H9 (cell line): ENCODE measurements around the gene HBZ. TPM values are rescaled to one million over a fixed set of nuclear protein-coding genes. Genes with fewer than 3 reads are reported as not detected.

ENCODE experiments used
- DNase-seq: peaks from one replicate; pipeline ENCODE4 v3.0.0-alpha.2; 2017
- H2AFZ ChIP-seq: one replicate; pipeline ENCODE4 v1.6.1; 2013; ENCODE audit warnings: mild to moderate bottlenecking, low read length, control low read depth, moderate library complexity
- H2AK5ac ChIP-seq: 2 replicates; pipeline ENCODE4 v1.6.1; 2013; ENCODE audit warnings: low read length, control low read depth, mixed read lengths; ENCODE audit not compliant: insufficient read length
- H2BK120ac ChIP-seq: one replicate; pipeline ENCODE4 v1.6.1; 2013; ENCODE audit warnings: low read depth, mild to moderate bottlenecking, low read length, control low read depth, inconsistent platforms; ENCODE audit not compliant: poor library complexity, severe bottlenecking
- H2BK12ac ChIP-seq: 2 replicates; pipeline ENCODE4 v1.6.1; 2013; ENCODE audit warnings: low read length, control low read depth, mixed read lengths, low read depth; ENCODE audit not compliant: insufficient read length
- H2BK15ac ChIP-seq: 2 replicates; pipeline ENCODE4 v1.6.1; 2013; ENCODE audit warnings: low read depth, low read length, control low read depth
- H2BK20ac ChIP-seq: one replicate; pipeline ENCODE4 v1.6.1; 2013; ENCODE audit warnings: low read depth, mild to moderate bottlenecking, low read length, control low read depth, inconsistent platforms; ENCODE audit not compliant: poor library complexity, severe bottlenecking
- H2BK5ac ChIP-seq: 2 replicates; pipeline ENCODE4 v1.6.1; 2013; ENCODE audit warnings: low read length, control low read depth, mixed read lengths; ENCODE audit not compliant: insufficient read length
- H3K14ac ChIP-seq: 2 replicates; pipeline ENCODE4 v1.6.1; 2013; ENCODE audit warnings: low read length, control low read depth; ENCODE audit not compliant: insufficient read depth
- H3K18ac ChIP-seq: 2 replicates; pipeline ENCODE4 v1.6.1; 2013; ENCODE audit warnings: low read depth, mild to moderate bottlenecking, mixed read lengths, low read length, control low read depth; ENCODE audit not compliant: insufficient read length
- H3K23ac ChIP-seq: 2 replicates; pipeline ENCODE4 v1.6.1; 2013; ENCODE audit warnings: low read length, control low read depth, mixed read lengths, low read depth; ENCODE audit not compliant: insufficient read length
- H3K23me2 ChIP-seq: 2 replicates; pipeline ENCODE4 v1.6.1; 2013; ENCODE audit warnings: low read depth, mild to moderate bottlenecking, mixed read lengths, low read length, control low read depth; ENCODE audit not compliant: insufficient read length, poor library complexity, severe bottlenecking
- H3K27ac ChIP-seq: 2 replicates; pipeline ENCODE4 v1.5.1; 2013; ENCODE audit warnings: low read length, control low read depth, mixed read lengths, low read depth; ENCODE audit not compliant: insufficient read length
- H3K27me3 ChIP-seq: 2 replicates; pipeline ENCODE4 v1.6.1; 2013; ENCODE audit warnings: low read length, control low read depth, inconsistent platforms; ENCODE audit not compliant: insufficient read depth
- H3K4ac ChIP-seq: 2 replicates; pipeline ENCODE4 v1.6.1; 2013; ENCODE audit warnings: low read depth, mild to moderate bottlenecking, control low read depth, inconsistent platforms, low read length, moderate library complexity
- H3K4me1 ChIP-seq: 2 replicates; pipeline ENCODE4 v1.6.1; 2013; ENCODE audit warnings: low read length, control low read depth, inconsistent platforms; ENCODE audit not compliant: insufficient read depth
- H3K4me2 ChIP-seq: 2 replicates; pipeline ENCODE4 v1.6.1; 2013; ENCODE audit warnings: low read length, control low read depth, mixed read lengths; ENCODE audit not compliant: insufficient read length, insufficient read depth
- H3K56ac ChIP-seq: 2 replicates; pipeline ENCODE4 v1.6.1; 2013; ENCODE audit warnings: low read depth, mild to moderate bottlenecking, mixed read lengths, low read length, control low read depth; ENCODE audit not compliant: insufficient read length
- H3K79me1 ChIP-seq: 2 replicates; pipeline ENCODE4 v1.6.1; 2013; ENCODE audit warnings: low read depth, mild to moderate bottlenecking, moderate library complexity, low read length, control low read depth, inconsistent platforms; ENCODE audit not compliant: insufficient read depth, poor library complexity, severe bottlenecking
- H3K79me2 ChIP-seq: 2 replicates; pipeline ENCODE4 v1.6.1; 2013; ENCODE audit warnings: low read length, control low read depth, inconsistent platforms; ENCODE audit not compliant: insufficient read depth
- H3K9ac ChIP-seq: 2 replicates; pipeline ENCODE4 v1.6.1; 2013; ENCODE audit warnings: low read length, control low read depth, mixed read lengths; ENCODE audit not compliant: insufficient read length; ENCODE audit errors: extremely low read depth
- H3K9me3 ChIP-seq: one replicate; pipeline ENCODE4 v1.6.1; 2013; ENCODE audit warnings: low read depth, low read length, inconsistent platforms; ENCODE audit not compliant: control insufficient read depth
- H3T11ph ChIP-seq: one replicate; pipeline ENCODE4 v1.6.1; 2013; ENCODE audit warnings: mild to moderate bottlenecking, low read length, control low read depth, inconsistent platforms
- H4K20me1 ChIP-seq: one replicate; pipeline ENCODE4 v1.6.1; 2013; ENCODE audit not compliant: control insufficient read depth, insufficient read length, insufficient read depth
- H4K5ac ChIP-seq: 2 replicates; pipeline ENCODE4 v1.6.1; 2013; ENCODE audit warnings: low read depth, mild to moderate bottlenecking, mixed read lengths, low read length, control low read depth; ENCODE audit not compliant: insufficient read length
- H4K8ac ChIP-seq: replicated peaks from 2 replicates; pipeline ENCODE4 v1.6.1; 2013; ENCODE audit warnings: low read length, control low read depth, mixed read lengths, low read depth; ENCODE audit not compliant: insufficient read length
- H4K91ac ChIP-seq: 2 replicates; pipeline ENCODE4 v1.6.1; 2013; ENCODE audit warnings: low read depth, mild to moderate bottlenecking, moderate library complexity, mixed read lengths, low read length, control low read depth; ENCODE audit not compliant: insufficient read length
- H3K27ac Mint-ChIP-seq, 3 experiments: 2 replicates in 2 of 3; 3 replicates in 1 of 3; pipeline ENCODE4 v1.8.0; 2020 to 2021; ENCODE audit warnings: mixed read lengths in 3 of 3, mild to moderate bottlenecking in 1 of 3, moderate library complexity in 1 of 3
- H3K27me3 Mint-ChIP-seq: 2 replicates; pipeline ENCODE4 v1.8.0; 2021; ENCODE audit warnings: low read depth, mild to moderate bottlenecking, moderate library complexity, mixed read lengths
- H3K36me3 Mint-ChIP-seq, 3 experiments: 2 replicates in 2 of 3; 3 replicates in 1 of 3; pipeline ENCODE4 v1.8.0; 2020 to 2021; ENCODE audit warnings: low read depth in 3 of 3, mixed read lengths in 3 of 3; ENCODE audit not compliant: insufficient read depth in 1 of 3
- H3K4me1 Mint-ChIP-seq, 2 experiments: 2 replicates each; pipeline ENCODE4 v1.8.0; 2020; ENCODE audit warnings: mixed read lengths in 2 of 2
- H3K4me3 Mint-ChIP-seq, 2 experiments: 2 replicates in 1 of 2; 3 replicates in 1 of 2; pipeline ENCODE4 v1.8.0; 2020 to 2021; ENCODE audit warnings: mild to moderate bottlenecking in 2 of 2, mixed read lengths in 2 of 2, moderate library complexity in 1 of 2
- H3K9me3 Mint-ChIP-seq, 2 experiments: 2 replicates in 1 of 2; 3 replicates in 1 of 2; pipeline ENCODE4 v1.8.0; 2020; ENCODE audit warnings: mild to moderate bottlenecking in 2 of 2, mixed read lengths in 2 of 2, moderate library complexity in 1 of 2
- WGBS: extraction: QIAGEN DNeasy Blood & Tissue Kit; methylation state at CpG from one replicate; pipeline ENCODE4 v1.1.7; 2013; ENCODE audit warnings: missing lambda C conversion rate, low lambda C conversion rate, mixed read lengths; ENCODE audit not compliant: insufficient read length; ENCODE audit errors: extremely low coverage; 5-methylcytosine and 5-hydroxymethylcytosine counted together
- total RNA-seq: library from RNA; stranded (reverse); gene quantifications from 2 replicates; pipeline ENCODE4 v1.2.1, GENCODE V29; 2021
- TF ChIP-seq, protein P1 (sequence below): fragments of 200-600 bp; sonication (generic); conservative IDR thresholded peaks from 3 replicates; pipeline ENCODE4 v1.8.0; 2021; ENCODE audit warnings: antibody characterized with exemption, mild to moderate bottlenecking

HBZ gene
- total RNA-seq, 1 experiment from 2014 or later, result not detected

DNA sequence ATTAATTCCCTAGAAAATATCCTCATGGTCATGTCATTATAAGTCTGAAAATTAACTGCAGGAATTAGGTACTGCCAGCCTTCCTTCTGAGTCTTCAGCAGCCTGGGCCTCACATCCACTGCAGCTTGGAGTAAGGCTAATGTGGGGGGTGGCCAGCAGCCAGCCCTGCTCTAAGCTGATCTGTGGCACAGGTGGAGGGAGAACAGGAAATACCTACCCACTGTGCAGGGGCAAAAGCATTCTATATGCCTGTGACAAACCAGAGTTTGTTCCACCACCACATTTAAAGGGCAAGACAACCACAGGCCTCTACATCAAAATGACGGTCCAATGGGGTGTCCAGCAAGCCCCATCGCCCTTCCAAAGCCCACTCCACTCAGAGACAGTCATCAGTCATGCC lies 23.4 kb upstream of the HBZ start:
- Histone ChIP-seq H3K27ac (no peak overlapping the region), H3K79me2 (no peaks in the 10 kb centered on the region), H4K8ac (no peak overlapping the region), H3K18ac (no peak overlapping the region), H3K4ac (no peak overlapping the region), H4K5ac (no peak overlapping the region), H3K9ac (no peak overlapping the region), H3K23me2 (no peaks in the 10 kb centered on the region), H2BK20ac (no peak overlapping the region), H3K4me1 (no peaks in the 10 kb centered on the region), H2BK120ac (no peak overlapping the region), H2BK12ac (no peak overlapping the region), H3K27me3 (no peaks in the 10 kb centered on the region), H2BK15ac (no peak overlapping the region), H4K20me1 (no peaks in the 10 kb centered on the region), H3K79me1 (peaks cover 4% of the 10 kb centered on the region), H3K56ac (no peak overlapping the region), H3K23ac (no peak overlapping the region), H2AK5ac (no peak overlapping the region), H3K4me2 (no peak overlapping the region), H3T11ph (no peak overlapping the region), H3K9me3 (no peaks in the 10 kb centered on the region), H2AFZ (no peak overlapping the region), H4K91ac (no peak overlapping the region), H2BK5ac (no peak overlapping the region), H3K14ac (no peak overlapping the region)
- TF ChIP-seq, protein P1, sequence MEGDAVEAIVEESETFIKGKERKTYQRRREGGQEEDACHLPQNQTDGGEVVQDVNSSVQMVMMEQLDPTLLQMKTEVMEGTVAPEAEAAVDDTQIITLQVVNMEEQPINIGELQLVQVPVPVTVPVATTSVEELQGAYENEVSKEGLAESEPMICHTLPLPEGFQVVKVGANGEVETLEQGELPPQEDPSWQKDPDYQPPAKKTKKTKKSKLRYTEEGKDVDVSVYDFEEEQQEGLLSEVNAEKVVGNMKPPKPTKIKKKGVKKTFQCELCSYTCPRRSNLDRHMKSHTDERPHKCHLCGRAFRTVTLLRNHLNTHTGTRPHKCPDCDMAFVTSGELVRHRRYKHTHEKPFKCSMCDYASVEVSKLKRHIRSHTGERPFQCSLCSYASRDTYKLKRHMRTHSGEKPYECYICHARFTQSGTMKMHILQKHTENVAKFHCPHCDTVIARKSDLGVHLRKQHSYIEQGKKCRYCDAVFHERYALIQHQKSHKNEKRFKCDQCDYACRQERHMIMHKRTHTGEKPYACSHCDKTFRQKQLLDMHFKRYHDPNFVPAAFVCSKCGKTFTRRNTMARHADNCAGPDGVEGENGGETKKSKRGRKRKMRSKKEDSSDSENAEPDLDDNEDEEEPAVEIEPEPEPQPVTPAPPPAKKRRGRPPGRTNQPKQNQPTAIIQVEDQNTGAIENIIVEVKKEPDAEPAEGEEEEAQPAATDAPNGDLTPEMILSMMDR, result no peak
- Mint-ChIP-seq H3K36me3 (peaks cover 0 to 2% (median 0%) of the 10 kb centered on the region in 3 experiments; a peak in 1 of 7 replicates), H3K27me3 (no peaks in the 10 kb centered on the region), H3K27ac (no peak overlapping the region), H3K4me1 (peaks cover 0 to 2% of the 10 kb centered on the region in 2 experiments; a peak in 1 of 4 replicates), H3K4me3 (no peak overlapping the region), H3K9me3 (no peaks in the 10 kb centered on the region)
- DNase-seq, result no peak
- no CpG with 5 or more reads among the region's 2 CpGs for WGBS
